ENCODE data around the gene LHFPL6. TPM values are rescaled to one million over a fixed set of nuclear protein-coding genes. Genes with fewer than 3 reads are reported as not detected.

Gene LHFPL6
- total and polyA plus RNA-seq, 4 donors = 58.1 to 214 (median 169) TPM

DNA sequence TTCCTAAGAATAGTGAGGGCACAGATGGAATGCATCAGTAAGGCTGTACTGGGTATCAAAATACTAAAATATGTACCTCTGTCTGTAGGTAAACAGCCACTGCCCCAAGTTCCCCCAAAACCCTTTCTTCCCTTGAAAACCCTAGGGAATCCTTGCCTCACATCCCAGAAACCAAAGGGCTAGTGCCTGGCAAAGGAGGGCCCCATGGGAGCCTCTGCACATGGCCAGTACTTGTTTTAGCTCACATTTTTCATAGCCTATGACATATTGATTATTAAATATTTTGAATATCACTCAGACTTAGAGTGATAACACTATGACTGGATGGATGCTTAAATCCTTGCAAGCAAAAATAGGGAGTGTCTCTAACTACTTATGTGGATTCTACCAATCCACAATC, 237.1 kb downstream of the LHFPL6 start:
- H3K4me1 ChIP-seq (ENCODE audit: control insufficient read depth in 1 of 2, insufficient read depth in 2 of 2, low read length in 2 of 2) = peaks cover 4 to 19% of the 10 kb centered on the region in 2 donors
- H3K27ac ChIP-seq (ENCODE audit: low read depth in 1 of 2, low read length in 2 of 2) = peak overlapping the region; percentile 49 to 66
- no peaks in the 10 kb centered on the region for H3K36me3 ChIP-seq (ENCODE audit: control insufficient read depth in 1 of 2, insufficient read depth in 2 of 2, low read length in 1 of 2)
- H3K27me3 ChIP-seq (ENCODE audit: control insufficient read depth in 1 of 2, insufficient read depth in 2 of 2, low read length in 1 of 2) = no peaks in the 10 kb centered on the region
- no peak for DNase-seq
- no peaks in the 10 kb centered on the region for H3K9me3 ChIP-seq (ENCODE audit: control insufficient read depth, low read length)
- intact Hi-C loops (cut with DNase I) = no loop called here
- H3K4me3 ChIP-seq (ENCODE audit: low read length in 2 of 2) = no peak overlapping the region
- ATAC-seq (ENCODE audit: low FRiP score) = no peak

DNA sequence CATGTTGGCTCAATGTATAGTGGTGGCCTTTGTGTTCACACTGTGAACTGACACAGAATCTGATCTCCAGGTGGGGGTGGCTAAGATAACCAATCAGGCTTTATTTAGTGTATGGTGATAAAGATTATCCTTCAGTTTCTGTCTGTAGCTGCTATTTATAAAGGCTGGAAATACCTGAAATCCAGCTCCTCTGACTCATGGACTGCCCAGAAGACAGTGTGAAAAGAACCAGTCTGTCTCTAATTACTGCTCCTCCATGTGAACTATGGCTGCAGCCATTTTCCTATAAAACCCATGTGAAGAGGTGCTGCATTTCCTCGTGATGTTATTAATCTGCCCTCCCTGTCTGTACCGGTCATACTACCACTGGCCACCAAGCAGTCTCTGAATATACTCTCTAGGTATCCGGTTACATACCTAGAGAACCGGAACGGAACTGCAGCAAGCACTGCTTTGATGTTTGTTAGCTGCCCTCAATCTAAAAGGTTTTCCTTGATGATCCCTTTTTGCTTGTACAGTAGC, 238.0 kb downstream of the LHFPL6 start:
- Histone ChIP-seq H3K36me3 (ENCODE audit: control insufficient read depth in 1 of 2, insufficient read depth in 2 of 2, low read length in 1 of 2) (no peaks in the 10 kb centered on the region), H3K27me3 (ENCODE audit: control insufficient read depth in 1 of 2, insufficient read depth in 2 of 2, low read length in 1 of 2) (no peaks in the 10 kb centered on the region), H3K9me3 (ENCODE audit: control insufficient read depth, low read length) (no peaks in the 10 kb centered on the region), H3K27ac (ENCODE audit: low read depth in 1 of 2, low read length in 2 of 2) (peak overlapping the region; percentile 49 to 55), H3K4me1 (ENCODE audit: control insufficient read depth in 1 of 2, insufficient read depth in 2 of 2, low read length in 2 of 2) (peaks cover 4 to 19% of the 10 kb centered on the region in 2 donors), H3K4me3 (ENCODE audit: low read length in 2 of 2) (peak overlapping the region in 1 of 2 donors; percentile 57)
- no peak for DNase-seq
- intact Hi-C loops (cut with DNase I) = no loop called here
- WGBS, 2 donors = 24 to 36% methylated on average over 5 of the region's 5 CpGs
- no peak for ATAC-seq (ENCODE audit: low FRiP score)

DNA sequence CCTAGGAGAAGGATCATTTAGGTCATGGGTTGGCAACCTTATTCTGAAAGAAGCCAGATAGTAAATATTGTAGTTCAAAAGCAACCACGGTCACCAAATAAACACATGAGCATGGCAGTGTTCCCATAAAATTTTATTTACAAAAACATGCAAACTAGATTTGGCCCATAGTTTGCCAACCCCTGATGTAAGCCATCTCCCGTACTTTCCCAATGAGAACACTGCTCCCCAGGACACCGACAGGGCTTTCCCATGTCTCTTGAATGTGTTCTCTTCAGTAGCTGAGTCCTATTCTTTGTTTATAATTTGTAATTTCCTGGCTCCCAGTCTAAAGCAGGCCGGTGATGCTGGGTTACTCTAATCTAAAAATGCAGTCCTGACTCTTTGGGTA, 239.6 kb downstream of the LHFPL6 start:
- Histone ChIP-seq H3K4me1 (ENCODE audit: control insufficient read depth in 1 of 2, insufficient read depth in 2 of 2, low read length in 2 of 2) (peaks cover 4 to 19% of the 10 kb centered on the region in 2 donors), H3K36me3 (ENCODE audit: control insufficient read depth in 1 of 2, insufficient read depth in 2 of 2, low read length in 1 of 2) (no peaks in the 10 kb centered on the region), H3K9me3 (ENCODE audit: control insufficient read depth, low read length) (no peaks in the 10 kb centered on the region), H3K4me3 (ENCODE audit: low read length in 2 of 2) (no peak overlapping the region), H3K27me3 (ENCODE audit: control insufficient read depth in 1 of 2, insufficient read depth in 2 of 2, low read length in 1 of 2) (no peaks in the 10 kb centered on the region), H3K27ac (ENCODE audit: low read depth in 1 of 2, low read length in 2 of 2) (no peak overlapping the region)
- DNase-seq (no peak), ATAC-seq (ENCODE audit: low FRiP score) (no peak)
- intact Hi-C loops (cut with DNase I) = no loop called here
- WGBS, 2 donors = 17 to 27% methylated on average over 4 of the region's 4 CpGs

DNA sequence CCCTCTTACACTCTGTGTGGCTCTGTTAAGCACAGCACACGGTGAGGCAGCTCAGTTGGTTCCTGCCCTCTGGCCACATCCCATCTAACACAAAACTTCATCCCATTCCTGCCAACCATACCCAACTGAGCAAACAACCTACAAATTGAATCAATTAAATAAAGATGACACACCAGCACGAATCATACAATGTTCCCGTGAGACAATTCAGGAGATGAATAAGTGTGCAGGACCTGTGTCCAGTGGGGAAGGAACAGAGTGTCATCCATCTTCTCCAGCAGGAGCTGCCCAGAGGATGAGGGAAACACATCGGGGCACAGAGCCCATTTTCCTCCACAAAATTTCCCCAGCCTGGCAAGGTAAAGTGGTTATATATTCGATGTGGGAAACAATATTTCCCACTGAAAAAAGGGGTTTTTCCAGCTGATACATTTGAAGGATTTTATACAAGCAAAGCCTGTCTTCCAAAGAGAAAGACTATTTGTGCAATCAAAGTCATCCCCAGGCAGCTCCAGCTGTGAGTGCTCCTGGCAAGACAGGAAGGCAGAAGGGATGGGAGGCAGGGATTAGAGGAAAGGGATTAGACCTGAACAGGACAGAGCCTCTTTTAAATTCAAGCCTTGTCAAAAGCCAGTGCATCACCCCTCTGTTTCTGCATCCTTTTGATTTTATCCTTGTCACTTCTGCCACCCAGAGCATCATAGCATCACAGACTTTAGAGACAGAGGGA, 240.2 kb downstream of the LHFPL6 start:
- WGBS, 2 donors = 57 to 58% methylated on average over 5 of the region's 5 CpGs
- Histone ChIP-seq H3K27me3 (ENCODE audit: control insufficient read depth in 1 of 2, insufficient read depth in 2 of 2, low read length in 1 of 2) (no peaks in the 10 kb centered on the region), H3K27ac (ENCODE audit: low read depth in 1 of 2, low read length in 2 of 2) (no peak overlapping the region), H3K4me3 (ENCODE audit: low read length in 2 of 2) (no peak overlapping the region), H3K9me3 (ENCODE audit: control insufficient read depth, low read length) (no peaks in the 10 kb centered on the region), H3K4me1 (ENCODE audit: control insufficient read depth in 1 of 2, insufficient read depth in 2 of 2, low read length in 2 of 2) (peaks cover 4 to 19% of the 10 kb centered on the region in 2 donors), H3K36me3 (ENCODE audit: control insufficient read depth in 1 of 2, insufficient read depth in 2 of 2, low read length in 1 of 2) (no peaks in the 10 kb centered on the region)
- DNase-seq = no peak
- no peak for ATAC-seq (ENCODE audit: low FRiP score)
- intact Hi-C loops (cut with DNase I) = no loop called here

DNA sequence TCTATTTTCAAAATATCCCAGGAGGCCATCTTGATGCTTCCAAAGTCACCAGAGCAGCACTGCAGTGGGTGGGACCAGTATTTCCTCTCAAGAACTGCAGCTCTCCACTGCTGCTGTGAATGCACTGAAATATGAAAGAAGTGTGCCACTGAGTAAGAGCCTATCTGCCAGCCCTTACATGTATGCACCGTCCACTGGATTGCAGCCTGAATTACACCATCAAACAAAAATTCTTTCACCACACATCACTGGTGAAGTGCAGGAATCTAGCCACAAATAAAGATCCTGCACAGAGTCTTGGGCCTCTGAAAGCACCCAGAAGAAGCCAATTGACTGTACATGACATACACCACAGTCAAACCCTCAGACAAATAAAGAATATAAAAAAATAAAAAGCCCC, 249.0 kb downstream of the LHFPL6 start:
- Histone ChIP-seq H3K27ac (ENCODE audit: low read depth in 1 of 2, low read length in 2 of 2) (peak overlapping the region in 1 of 2 donors; percentile 44), H3K9me3 (ENCODE audit: control insufficient read depth, low read length) (no peaks in the 10 kb centered on the region), H3K27me3 (ENCODE audit: control insufficient read depth in 1 of 2, insufficient read depth in 2 of 2, low read length in 1 of 2) (no peaks in the 10 kb centered on the region), H3K36me3 (ENCODE audit: control insufficient read depth in 1 of 2, insufficient read depth in 2 of 2, low read length in 1 of 2) (no peaks in the 10 kb centered on the region), H3K4me3 (ENCODE audit: low read length in 2 of 2) (no peak overlapping the region), H3K4me1 (ENCODE audit: control insufficient read depth in 1 of 2, insufficient read depth in 2 of 2, low read length in 2 of 2) (peaks cover 2 to 6% of the 10 kb centered on the region in 2 donors)
- intact Hi-C loops (cut with DNase I) = no loop called here
- WGBS, 2 donors = 5 to 11% methylated on average over 1 of the region's 1 CpG
- DNase-seq (no peak), ATAC-seq (ENCODE audit: low FRiP score) (no peak)

DNA sequence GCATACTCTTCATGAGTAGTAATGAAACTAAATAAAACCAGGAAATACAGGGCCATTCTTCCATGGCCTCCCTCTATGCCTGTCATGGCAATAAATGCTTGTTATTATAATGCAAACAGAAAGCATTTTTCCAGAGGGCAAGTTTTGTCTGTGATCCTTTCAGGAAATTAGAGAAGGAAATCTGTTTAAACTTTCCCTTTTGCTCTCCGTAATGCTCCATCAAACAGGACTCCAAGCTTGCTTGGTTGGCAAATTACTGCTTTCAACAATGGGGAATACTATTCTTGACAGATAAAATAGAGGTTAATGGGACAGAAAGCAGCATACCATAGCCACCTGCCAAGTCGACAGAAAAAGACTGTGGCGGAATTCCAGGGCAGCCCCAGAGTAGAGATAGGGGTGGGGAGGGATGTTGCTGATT, 252.5 kb downstream of the LHFPL6 start:
- Histone ChIP-seq H3K4me1 (ENCODE audit: control insufficient read depth in 1 of 2, insufficient read depth in 2 of 2, low read length in 2 of 2) (peaks cover 3 to 6% of the 10 kb centered on the region in 2 donors), H3K36me3 (ENCODE audit: control insufficient read depth in 1 of 2, insufficient read depth in 2 of 2, low read length in 1 of 2) (no peaks in the 10 kb centered on the region), H3K9me3 (ENCODE audit: control insufficient read depth, low read length) (no peaks in the 10 kb centered on the region), H3K27ac (ENCODE audit: low read depth in 1 of 2, low read length in 2 of 2) (peak overlapping the region; percentile 43 to 54), H3K27me3 (ENCODE audit: control insufficient read depth in 1 of 2, insufficient read depth in 2 of 2, low read length in 1 of 2) (no peaks in the 10 kb centered on the region), H3K4me3 (ENCODE audit: low read length in 2 of 2) (peak overlapping the region in 1 of 2 donors; percentile 40)
- DNase-seq (no peak), ATAC-seq (ENCODE audit: low FRiP score) (no peak)
- 5 to 7% methylated on average over 3 of the region's 3 CpGs for whole genome bisulfite sequencing, 2 donors
- intact Hi-C loops (cut with DNase I) = no loop called here

DNA sequence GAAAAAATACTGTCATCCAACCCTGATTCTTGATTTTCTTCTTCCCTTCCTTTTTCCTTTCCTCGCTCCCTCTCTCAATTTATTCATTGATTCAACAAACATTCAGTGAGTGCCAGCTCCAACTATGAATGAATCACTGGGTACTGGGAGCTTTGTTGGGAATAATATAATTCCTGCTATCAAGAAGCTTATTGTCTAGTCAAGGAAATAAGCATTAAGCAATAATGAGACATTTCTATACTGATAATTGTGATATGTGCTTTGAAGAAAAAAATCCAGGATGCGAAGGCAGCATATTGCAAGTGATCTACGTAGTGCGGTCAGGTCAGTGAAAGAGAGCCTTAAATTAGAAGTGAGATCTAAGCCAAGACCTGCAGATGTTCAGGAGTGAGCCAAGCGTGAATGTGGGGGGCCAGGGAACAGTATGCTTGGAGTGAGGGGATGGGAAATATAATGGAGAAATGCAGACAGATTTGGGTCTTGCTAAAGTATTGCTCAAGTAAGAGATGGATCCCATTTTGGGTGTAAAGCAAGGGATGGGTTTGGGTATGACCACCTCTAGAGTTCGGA, 253.5 kb downstream of the LHFPL6 start:
- H3K4me3 ChIP-seq (ENCODE audit: low read length in 2 of 2) = no peak overlapping the region
- H3K27ac ChIP-seq (ENCODE audit: low read depth in 1 of 2, low read length in 2 of 2) = peak overlapping the region in 1 of 2 donors; percentile 65

DNA sequence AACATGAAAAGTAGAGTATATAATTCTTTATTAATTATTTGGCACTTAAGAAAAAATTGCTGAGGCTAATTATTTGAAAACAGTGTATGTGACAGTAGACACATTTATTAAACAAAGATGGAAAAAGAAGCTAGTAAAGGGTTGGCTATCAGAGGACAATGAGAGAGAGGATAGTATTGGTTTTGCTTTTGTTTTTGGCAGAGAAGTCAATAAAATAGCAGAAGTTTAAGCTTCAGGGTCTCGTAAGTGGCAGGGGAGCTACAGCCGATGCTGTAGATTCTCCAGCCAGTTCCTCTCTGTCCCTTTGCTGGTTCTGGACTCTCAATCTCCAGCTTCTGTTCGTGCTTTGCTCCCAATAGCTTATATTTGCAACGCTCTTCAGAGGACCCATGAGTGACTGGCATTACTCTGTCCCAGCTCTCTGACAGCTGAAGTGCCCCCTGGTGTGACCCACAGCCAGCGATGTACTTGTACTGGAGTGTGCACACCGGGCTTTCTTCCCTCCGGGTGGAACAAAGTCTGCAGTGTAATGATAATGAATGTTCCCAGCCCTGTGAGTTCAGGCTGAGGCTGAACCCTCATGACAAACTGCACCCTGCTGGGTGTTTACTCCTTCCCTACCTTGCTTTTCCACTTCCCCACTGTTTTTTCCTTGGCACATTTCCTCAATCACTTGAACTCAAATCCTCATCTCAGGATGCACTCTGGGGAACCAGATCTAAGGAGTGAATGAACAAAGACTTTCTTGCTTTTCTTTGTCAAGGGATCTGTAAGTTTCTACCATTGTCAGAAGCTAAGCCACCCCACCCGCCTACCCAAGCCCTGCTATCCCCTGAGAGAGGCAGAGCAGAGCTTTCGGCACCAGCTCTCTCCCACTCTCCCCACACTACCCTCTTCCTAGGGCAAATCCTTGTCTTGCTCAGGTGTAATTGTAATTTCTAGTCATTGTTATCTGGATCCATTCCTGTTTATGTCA, 254.8 kb downstream of the LHFPL6 start:
- Histone ChIP-seq H3K4me1 (ENCODE audit: control insufficient read depth in 1 of 2, insufficient read depth in 2 of 2, low read length in 2 of 2) (peaks cover 2 to 6% of the 10 kb centered on the region in 2 donors), H3K36me3 (ENCODE audit: control insufficient read depth in 1 of 2, insufficient read depth in 2 of 2, low read length in 1 of 2) (no peaks in the 10 kb centered on the region), H3K27me3 (ENCODE audit: control insufficient read depth in 1 of 2, insufficient read depth in 2 of 2, low read length in 1 of 2) (no peaks in the 10 kb centered on the region), H3K4me3 (ENCODE audit: low read length in 2 of 2) (no peak overlapping the region), H3K9me3 (ENCODE audit: control insufficient read depth, low read length) (no peaks in the 10 kb centered on the region), H3K27ac (ENCODE audit: low read depth in 1 of 2, low read length in 2 of 2) (no peak overlapping the region)
- no peak for DNase-seq
- 78 to 84% methylated on average over 9 of the region's 9 CpGs for WGBS, 2 donors
- intact Hi-C loops (cut with DNase I) = no loop called here
- no peak for ATAC-seq (ENCODE audit: low FRiP score)

More for the DNA sequence above, 253.5 kb downstream of the LHFPL6 start:
- ATAC-seq (ENCODE audit: low FRiP score) (no peak), DNase-seq (no peak)
- Histone ChIP-seq H3K4me1 (ENCODE audit: control insufficient read depth in 1 of 2, insufficient read depth in 2 of 2, low read length in 2 of 2) (peaks cover 3 to 6% of the 10 kb centered on the region in 2 donors), H3K9me3 (ENCODE audit: control insufficient read depth, low read length) (no peaks in the 10 kb centered on the region), H3K27me3 (ENCODE audit: control insufficient read depth in 1 of 2, insufficient read depth in 2 of 2, low read length in 1 of 2) (no peaks in the 10 kb centered on the region), H3K36me3 (ENCODE audit: control insufficient read depth in 1 of 2, insufficient read depth in 2 of 2, low read length in 1 of 2) (no peaks in the 10 kb centered on the region)
- 68 to 70% methylated on average over 6 of the region's 6 CpGs for WGBS, 2 donors
- intact Hi-C loops (cut with DNase I) = no loop called here

Measured in aorta (tissue), 5 donors.